Measurements from ENCODE around the gene ALDH5A1.

The ALDH5A1 gene

GRCh38 chr6:24549158-24549557 is 54.4 kb downstream of the ALDH5A1 start:
- TF ChIP-seq CTCF (conservative IDR thresholded peaks at IDR 0.05) (no peak), ZFX (IDR thresholded peaks at IDR 0.05) (no peak)
- no peak overlapping the region for H3K27ac ChIP-seq

GRCh38 chr6:24549674-24550353 is 55.0 kb downstream of the ALDH5A1 start:
- TF ChIP-seq CTCF (conservative IDR thresholded peaks at IDR 0.05) (no peak), ZFX (IDR thresholded peaks at IDR 0.05) (no peak)
- H3K27ac ChIP-seq: no peak overlapping the region

- no peak for TF ChIP-seq ZFX (IDR thresholded peaks at IDR 0.05)
- no peak for TF ChIP-seq CTCF (conservative IDR thresholded peaks at IDR 0.05)
Observed at GRCh38 chr6:24551139-24551538, 56.4 kb downstream of the ALDH5A1 start.

GRCh38 chr6:24554474-24554873 is 59.7 kb downstream of the ALDH5A1 start:
- H3K27ac ChIP-seq: no peak overlapping the region
- TF ChIP-seq CTCF (conservative IDR thresholded peaks at IDR 0.05) (no peak), ZFX (IDR thresholded peaks at IDR 0.05) (no peak)

More at GRCh38 chr6:24551139-24551538, 56.4 kb downstream of the ALDH5A1 start:
- H3K27ac ChIP-seq: no peak overlapping the region

- no peak for TF ChIP-seq ZFX (IDR thresholded peaks at IDR 0.05)
- no peak for TF ChIP-seq CTCF (conservative IDR thresholded peaks at IDR 0.05)
- no peak overlapping the region for H3K27ac ChIP-seq
Observed at GRCh38 chr6:24558516-24558915, 63.7 kb downstream of the ALDH5A1 start.

- TF ChIP-seq CTCF (conservative IDR thresholded peaks at IDR 0.05): no peak
- no peak for TF ChIP-seq ZFX (IDR thresholded peaks at IDR 0.05)
- no peak overlapping the region for H3K27ac ChIP-seq
Observed at GRCh38 chr6:24564081-24564480, 69.3 kb downstream of the ALDH5A1 start.

GRCh38 chr6:24565196-24565595 is 70.4 kb downstream of the ALDH5A1 start:
- TF ChIP-seq ZFX (IDR thresholded peaks at IDR 0.05) (no peak), CTCF (conservative IDR thresholded peaks at IDR 0.05) (no peak)

More at GRCh38 chr6:24565196-24565595, 70.4 kb downstream of the ALDH5A1 start:
- no peak overlapping the region for H3K27ac ChIP-seq
